Measurements from ENCODE around the gene WFDC11. TPM values are rescaled to one million over a fixed set of nuclear protein-coding genes. Genes with fewer than 3 reads are reported as not detected.

The WFDC11 gene
- polyA plus RNA-seq, 1 donor from 2014 or later, result not detected

- TF ChIP-seq EP300 (conservative IDR thresholded peaks at IDR 0.05; ENCODE audit: poor library complexity, severe bottlenecking) (no peak), REST (IDR thresholded peaks at IDR 0.05; ENCODE audit: borderline replicate concordance) (no peak), RAD21 (conservative IDR thresholded peaks at IDR 0.05) (no peak), EZH2 (IDR thresholded peaks at IDR 0.05; ENCODE audit: borderline replicate concordance, insufficient read depth, low read length, poor library complexity, severe bottlenecking) (no peak), POLR2AphosphoS5 (IDR thresholded peaks at IDR 0.05) (no peak), MXI1 (conservative IDR thresholded peaks at IDR 0.05; ENCODE audit: poor library complexity, severe bottlenecking) (no peak), TAF1 (IDR thresholded peaks at IDR 0.05; ENCODE audit: low read depth) (no peak), SMC3 (conservative IDR thresholded peaks at IDR 0.05; ENCODE audit: poor library complexity) (no peak), CTCF (IDR thresholded peaks at IDR 0.05; ENCODE audit: poor library complexity, severe bottlenecking) (no peak)
- Histone ChIP-seq H3K9me3 (ENCODE audit: low read length) (no peaks in the 10 kb centered on the region), H3K36me3 (ENCODE audit: insufficient read depth, low read length) (no peaks in the 10 kb centered on the region), H3K9me2 (ENCODE audit: insufficient read depth, low read length) (no peaks in the 10 kb centered on the region), H4K20me1 (ENCODE audit: insufficient read depth) (no peaks in the 10 kb centered on the region), H3K4me2 (ENCODE audit: low read length) (no peak overlapping the region), H2AFZ (ENCODE audit: low read depth, low read length) (no peak overlapping the region), H3K9ac (ENCODE audit: low read length) (no peak overlapping the region), H3K79me2 (replicated peaks; ENCODE audit: insufficient read depth, low read length) (no peaks in the 10 kb centered on the region), H3K4me3 (ENCODE audit: low read length) (no peak overlapping the region), H3F3A (ENCODE audit: insufficient read depth, low read length, poor library complexity, severe bottlenecking) (no peaks in the 10 kb centered on the region), H3K27ac (ENCODE audit: low read length) (no peak overlapping the region), H3K27me3 (ENCODE audit: insufficient read depth, low read depth, low read length) (no peaks in the 10 kb centered on the region)
Observed at GRCh38 chr20:45621593-45621992, 48.4 kb downstream of the WFDC11 start.

- no peak overlapping the region for H3K27ac ChIP-seq (ENCODE audit: low read length)
- no peaks in the 10 kb centered on the region for H3F3A ChIP-seq (ENCODE audit: insufficient read depth, low read length, poor library complexity, severe bottlenecking)
- no peaks in the 10 kb centered on the region for H3K79me2 ChIP-seq (replicated peaks; ENCODE audit: insufficient read depth, low read length)
- no peaks in the 10 kb centered on the region for H3K27me3 ChIP-seq (ENCODE audit: insufficient read depth, low read depth, low read length)
- TF ChIP-seq EZH2 (IDR thresholded peaks at IDR 0.05; ENCODE audit: borderline replicate concordance, insufficient read depth, low read length, poor library complexity, severe bottlenecking) (no peak), CTCF (IDR thresholded peaks at IDR 0.05; ENCODE audit: poor library complexity, severe bottlenecking) (no peak), SMC3 (conservative IDR thresholded peaks at IDR 0.05; ENCODE audit: poor library complexity) (no peak), TAF1 (IDR thresholded peaks at IDR 0.05; ENCODE audit: low read depth) (no peak), MXI1 (conservative IDR thresholded peaks at IDR 0.05; ENCODE audit: poor library complexity, severe bottlenecking) (no peak), POLR2AphosphoS5 (IDR thresholded peaks at IDR 0.05) (no peak), RAD21 (conservative IDR thresholded peaks at IDR 0.05) (no peak), REST (IDR thresholded peaks at IDR 0.05; ENCODE audit: borderline replicate concordance) (no peak)
- H3K9me2 ChIP-seq (ENCODE audit: insufficient read depth, low read length), result no peaks in the 10 kb centered on the region
- no peaks in the 10 kb centered on the region for H4K20me1 ChIP-seq (ENCODE audit: insufficient read depth)
- H3K9me3 ChIP-seq (ENCODE audit: low read length), result no peaks in the 10 kb centered on the region
- H2AFZ ChIP-seq (ENCODE audit: low read depth, low read length), result no peak overlapping the region
- no peak overlapping the region for H3K9ac ChIP-seq (ENCODE audit: low read length)
- no peak overlapping the region for H3K4me3 ChIP-seq (ENCODE audit: low read length)
- no peak overlapping the region for H3K4me2 ChIP-seq (ENCODE audit: low read length)
- H3K36me3 ChIP-seq (ENCODE audit: insufficient read depth, low read length), result no peaks in the 10 kb centered on the region
Observed at GRCh38 chr20:45617591-45617990, 52.4 kb downstream of the WFDC11 start.
